ENCODE data around the gene DNAH17.

DNAH17 gene

GRCh38 chr17:78390241-78391050 is 186.8 kb downstream of the DNAH17 start:
- no peak overlapping the region for H3K27ac ChIP-seq
- TF ChIP-seq, protein P1, sequence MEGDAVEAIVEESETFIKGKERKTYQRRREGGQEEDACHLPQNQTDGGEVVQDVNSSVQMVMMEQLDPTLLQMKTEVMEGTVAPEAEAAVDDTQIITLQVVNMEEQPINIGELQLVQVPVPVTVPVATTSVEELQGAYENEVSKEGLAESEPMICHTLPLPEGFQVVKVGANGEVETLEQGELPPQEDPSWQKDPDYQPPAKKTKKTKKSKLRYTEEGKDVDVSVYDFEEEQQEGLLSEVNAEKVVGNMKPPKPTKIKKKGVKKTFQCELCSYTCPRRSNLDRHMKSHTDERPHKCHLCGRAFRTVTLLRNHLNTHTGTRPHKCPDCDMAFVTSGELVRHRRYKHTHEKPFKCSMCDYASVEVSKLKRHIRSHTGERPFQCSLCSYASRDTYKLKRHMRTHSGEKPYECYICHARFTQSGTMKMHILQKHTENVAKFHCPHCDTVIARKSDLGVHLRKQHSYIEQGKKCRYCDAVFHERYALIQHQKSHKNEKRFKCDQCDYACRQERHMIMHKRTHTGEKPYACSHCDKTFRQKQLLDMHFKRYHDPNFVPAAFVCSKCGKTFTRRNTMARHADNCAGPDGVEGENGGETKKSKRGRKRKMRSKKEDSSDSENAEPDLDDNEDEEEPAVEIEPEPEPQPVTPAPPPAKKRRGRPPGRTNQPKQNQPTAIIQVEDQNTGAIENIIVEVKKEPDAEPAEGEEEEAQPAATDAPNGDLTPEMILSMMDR (IDR thresholded peaks at IDR 0.05) = no peak
- no peak for TF ChIP-seq ZFX (IDR thresholded peaks at IDR 0.05; ENCODE audit: borderline replicate concordance)

- H3K27ac ChIP-seq = no peak overlapping the region
- no peak for TF ChIP-seq ZFX (IDR thresholded peaks at IDR 0.05; ENCODE audit: borderline replicate concordance)
- TF ChIP-seq, protein P1 (IDR thresholded peaks at IDR 0.05) = no peak
These were observed 188.9 kb downstream of the DNAH17 start for GRCh38 chr17:78387977-78388941.

- no peak overlapping the region for H3K27ac ChIP-seq
These were observed 192.6 kb downstream of the DNAH17 start for GRCh38 chr17:78384479-78385175.

GRCh38 chr17:78383725-78384471 is 193.3 kb downstream of the DNAH17 start:
- no peak overlapping the region for H3K27ac ChIP-seq
- no peak for TF ChIP-seq ZFX (IDR thresholded peaks at IDR 0.05; ENCODE audit: borderline replicate concordance)
- TF ChIP-seq, protein P1 (IDR thresholded peaks at IDR 0.05) = no peak

More at GRCh38 chr17:78384479-78385175, 192.6 kb downstream of the DNAH17 start:
- TF ChIP-seq, protein P1 (IDR thresholded peaks at IDR 0.05) = no peak
- TF ChIP-seq ZFX (IDR thresholded peaks at IDR 0.05; ENCODE audit: borderline replicate concordance) = no peak

DNA sequence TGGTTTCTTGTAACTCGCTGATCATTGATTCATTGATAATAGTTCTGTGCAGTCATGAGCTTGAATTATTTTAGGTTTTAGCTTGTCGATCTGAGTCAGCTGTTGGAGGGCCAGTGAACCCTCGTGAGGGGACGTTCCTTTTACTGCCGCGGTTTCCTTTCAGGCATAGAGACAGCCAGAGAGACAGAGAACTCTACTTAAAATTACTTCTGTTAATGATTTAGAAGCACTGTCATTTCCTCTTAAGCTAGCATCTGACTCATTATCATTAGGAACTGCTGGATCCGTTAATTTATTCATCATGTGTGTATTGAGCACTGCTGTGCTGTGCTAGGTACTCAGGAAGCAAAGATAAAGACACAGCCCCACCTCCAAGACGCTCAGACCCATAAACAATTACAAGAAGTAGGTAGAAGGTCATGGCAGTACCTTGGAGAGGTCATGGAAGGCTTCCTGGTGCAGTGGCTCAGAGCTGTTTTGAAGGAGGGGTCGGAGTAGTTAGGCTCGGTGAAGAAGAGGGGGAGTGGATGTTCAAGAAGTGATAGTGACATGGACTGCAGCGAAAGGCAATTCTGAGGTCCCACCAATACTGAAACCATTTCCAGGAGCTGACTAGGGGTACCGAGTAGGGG is 195.5 kb downstream of the DNAH17 start:
- no peak overlapping the region for H3K27ac ChIP-seq

More for the DNA sequence above, 195.5 kb downstream of the DNAH17 start:
- TF ChIP-seq, protein P1 (IDR thresholded peaks at IDR 0.05) = no peak
- no peak for TF ChIP-seq ZFX (IDR thresholded peaks at IDR 0.05; ENCODE audit: borderline replicate concordance)

All from 22Rv1 (cell line).